HG02623 (cell line): Measurements from ENCODE around the gene HPCA.
"Not testable (repeated sequence)": the region's sequence is repeated elsewhere in the genome, so short reads cannot be mapped to it uniquely, and the experiment has no call there.

Experiments used
- ATAC-seq: cut with Tn5 transposase; IDR thresholded peaks from one replicate; pipeline ENCODE4 v1.9.1; 2021; ENCODE audit warnings: moderate library complexity; ENCODE audit not compliant: unreplicated experiment

HPCA gene

GRCh38 chr1:32900956-32901822 is 14.9 kb downstream of the HPCA start, which contains the start of gene TMEM54:
TMEM54 (minus strand) TSS chr1:32901389; CDS start chr1:32901238, 151 bp downstream.
- ATAC-seq, result no peak

- no peak for ATAC-seq
These were observed 15.7 kb downstream of the HPCA start for GRCh38 chr1:32901823-32902534.

GRCh38 chr1:32902535-32902920 is 16.2 kb downstream of the HPCA start:
- no peak for ATAC-seq

- no peak for ATAC-seq
These were observed 17.9 kb downstream of the HPCA start for GRCh38 chr1:32903991-32904785.

GRCh38 chr1:32904797-32905196 is 18.5 kb downstream of the HPCA start:
- ATAC-seq, result no peak

- not testable (repeated sequence) for ATAC-seq
These were observed 19.3 kb downstream of the HPCA start for GRCh38 chr1:32905588-32905987.

- no peak for ATAC-seq
These were observed 20.4 kb downstream of the HPCA start for GRCh38 chr1:32906654-32907053.

- no peak for ATAC-seq
These were observed 21.1 kb downstream of the HPCA start for GRCh38 chr1:32907435-32907834.

GRCh38 chr1:32910319-32910718 is 24.0 kb downstream of the HPCA start:
- ATAC-seq, result no peak

GRCh38 chr1:32915766-32916706 is 29.7 kb downstream of the HPCA start:
- no peak for ATAC-seq

- no peak for ATAC-seq
These were observed 31.2 kb downstream of the HPCA start for GRCh38 chr1:32917521-32917920.

GRCh38 chr1:32918179-32918578 is 31.9 kb downstream of the HPCA start:
- ATAC-seq, result no peak

- ATAC-seq, result no peak
These were observed 33.8 kb downstream of the HPCA start for GRCh38 chr1:32919811-32920733.

GRCh38 chr1:32920833-32921232 is 34.5 kb downstream of the HPCA start:
- ATAC-seq, result no peak

- ATAC-seq, result no peak
These were observed 38.6 kb downstream of the HPCA start for GRCh38 chr1:32924881-32925344.

GRCh38 chr1:32925403-32926162 is 39.3 kb downstream of the HPCA start:
- no peak for ATAC-seq

GRCh38 chr1:32926562-32926961 is 40.3 kb downstream of the HPCA start:
- ATAC-seq, result no peak

GRCh38 chr1:32927441-32927840 is 41.1 kb downstream of the HPCA start:
- no peak for ATAC-seq
